ACC112 (cell line): ENCODE results near the gene CCDC12.
A peak's percentile ranks its signal among the peaks of the same experiment; 100 is the strongest.

Experiments used
- H2AFZ ChIP-seq: fragments of 200-600 bp; sonication (generic); one replicate; pipeline ENCODE4 v1.6.0; 2017; ENCODE audit warnings: antibody characterized with exemption, low read length; ENCODE audit not compliant: unreplicated experiment
- H3K27ac ChIP-seq: fragments of 200-600 bp; sonication (generic); 2 replicates; pipeline ENCODE4 v1.5.1; 2014; ENCODE audit warnings: low read depth, mild to moderate bottlenecking, antibody characterized with exemption, low read length, moderate library complexity
- H3K27me3 ChIP-seq: fragments of 200-600 bp; sonication (generic); 2 replicates; pipeline ENCODE4 v1.6.1; 2014; ENCODE audit warnings: mild to moderate bottlenecking, antibody characterized with exemption, low read length, moderate library complexity, mixed read lengths; ENCODE audit not compliant: insufficient read depth
- H3K36me3 ChIP-seq: fragments of 200-600 bp; sonication (generic); 2 replicates; pipeline ENCODE4 v1.6.1; 2016; ENCODE audit warnings: mild to moderate bottlenecking, antibody characterized with exemption, low read length, moderate library complexity, mixed read lengths; ENCODE audit not compliant: insufficient read depth
- H3K4me1 ChIP-seq: fragments of 200-600 bp; sonication (generic); one replicate; pipeline ENCODE4 v1.6.1; 2016; ENCODE audit warnings: low read length, mixed read lengths; ENCODE audit not compliant: insufficient read depth, unreplicated experiment, control insufficient read depth
- H3K4me3 ChIP-seq: fragments of 200-600 bp; sonication (generic); 2 replicates; pipeline ENCODE4 v1.5.1; 2014; ENCODE audit warnings: mild to moderate bottlenecking, low read depth, low read length
- H3K79me2 ChIP-seq: fragments of 200-600 bp; sonication (generic); one replicate; pipeline ENCODE4 v1.6.0; 2016; ENCODE audit warnings: low read length; ENCODE audit not compliant: control insufficient read depth, unreplicated experiment, insufficient read depth

CCDC12 gene

DNA sequence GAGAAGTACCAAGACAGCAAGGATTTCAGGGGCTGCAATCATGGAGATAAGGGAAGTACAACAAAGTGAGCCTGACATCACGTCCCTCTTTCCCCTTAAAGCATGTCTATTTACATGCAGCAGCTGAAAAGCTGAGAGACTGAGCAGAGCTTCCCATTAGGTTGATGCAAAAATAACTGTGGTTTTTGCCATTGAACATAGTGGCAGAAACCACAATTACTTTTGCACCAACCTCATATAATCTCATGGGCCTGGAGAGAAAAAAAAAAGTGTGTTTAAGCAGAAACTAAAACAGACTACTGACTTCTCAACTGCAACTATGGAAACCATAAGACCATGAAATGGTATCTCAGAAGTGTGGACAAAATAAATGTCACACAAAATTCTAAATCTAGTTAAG lies 48.3 kb downstream of the CCDC12 start:
- Histone ChIP-seq H3K27me3 (no peaks in the 10 kb centered on the region), H2AFZ (no peak overlapping the region), H3K27ac (no peak overlapping the region), H3K79me2 (peaks cover 59% of the 10 kb centered on the region), H3K4me1 (peaks cover 42% of the 10 kb centered on the region), H3K4me3 (no peak overlapping the region), H3K36me3 (peaks cover 1% of the 10 kb centered on the region)

DNA sequence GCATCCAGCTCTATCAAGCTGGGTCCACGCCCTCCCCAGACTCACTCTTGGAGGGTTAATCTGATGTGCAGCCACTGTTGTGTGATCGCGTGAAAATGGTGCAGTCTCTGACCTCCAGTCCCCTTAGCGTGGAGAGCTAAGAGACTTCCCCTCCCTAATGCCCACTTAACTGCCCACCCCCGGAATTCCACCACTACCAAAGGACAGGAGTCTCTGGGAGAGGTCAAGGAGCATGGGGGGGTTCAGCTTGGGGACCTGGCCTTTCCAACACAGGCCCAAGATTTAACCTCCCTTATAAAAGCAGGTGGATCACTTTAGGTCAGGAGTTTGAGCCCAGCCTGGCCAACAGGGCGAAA lies 48.8 kb downstream of the CCDC12 start:
- H3K4me3 ChIP-seq = no peak overlapping the region
- H3K27me3 ChIP-seq = no peaks in the 10 kb centered on the region
- H3K36me3 ChIP-seq = peaks cover 7% of the 10 kb centered on the region
- no peak overlapping the region for H2AFZ ChIP-seq
- peaks cover 36% of the 10 kb centered on the region for H3K4me1 ChIP-seq
- H3K79me2 ChIP-seq = peaks cover 54% of the 10 kb centered on the region
- no peak overlapping the region for H3K27ac ChIP-seq

DNA sequence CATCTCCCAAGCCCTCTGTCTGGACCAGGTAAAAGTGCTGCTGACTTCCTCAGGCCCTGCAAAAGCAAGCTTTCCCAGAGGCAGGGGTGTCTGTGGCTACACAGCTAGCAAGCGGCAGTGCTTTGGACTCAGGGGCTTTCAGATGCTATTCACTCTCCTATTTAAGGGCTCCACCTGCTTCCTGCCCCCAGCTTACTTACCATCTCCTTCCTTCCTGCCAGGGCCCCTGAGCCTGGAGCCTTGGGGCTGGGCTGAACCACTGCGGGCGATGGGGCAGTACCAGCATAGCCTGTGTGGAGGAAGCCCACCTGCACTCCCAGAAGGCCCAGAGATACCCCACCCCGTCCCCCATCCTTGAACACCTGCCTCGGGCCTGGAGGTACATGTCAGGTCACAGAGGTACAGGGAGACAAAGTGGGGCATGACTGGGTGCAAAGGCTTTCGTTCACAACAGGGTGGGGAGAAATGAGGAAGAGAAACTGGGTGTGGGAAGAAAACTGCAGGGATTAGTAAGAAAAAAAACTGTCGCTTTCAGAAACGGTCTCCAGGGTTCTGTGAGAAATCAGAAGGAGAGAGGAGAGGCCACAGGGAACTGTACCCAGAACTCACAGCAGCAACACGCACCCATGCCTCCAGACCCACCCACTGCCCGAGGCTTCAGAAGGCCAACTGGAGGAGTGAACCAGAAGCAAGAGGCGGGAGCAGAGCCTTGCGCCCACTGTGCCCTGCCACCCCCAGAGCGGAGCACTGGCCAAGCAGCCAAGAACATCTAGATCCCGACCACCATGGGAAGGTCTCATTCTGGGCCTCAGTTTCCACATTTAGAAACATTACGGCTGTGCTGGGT lies 49.5 kb downstream of the CCDC12 start:
- Histone ChIP-seq H3K4me3 (no peak overlapping the region), H3K79me2 (peaks cover 48% of the 10 kb centered on the region), H3K4me1 (peaks cover 30% of the 10 kb centered on the region), H3K36me3 (peaks cover 13% of the 10 kb centered on the region), H2AFZ (no peak overlapping the region), H3K27me3 (no peaks in the 10 kb centered on the region), H3K27ac (peak overlapping the region; percentile 71; the same call in 1 of the 2 replicates)

DNA sequence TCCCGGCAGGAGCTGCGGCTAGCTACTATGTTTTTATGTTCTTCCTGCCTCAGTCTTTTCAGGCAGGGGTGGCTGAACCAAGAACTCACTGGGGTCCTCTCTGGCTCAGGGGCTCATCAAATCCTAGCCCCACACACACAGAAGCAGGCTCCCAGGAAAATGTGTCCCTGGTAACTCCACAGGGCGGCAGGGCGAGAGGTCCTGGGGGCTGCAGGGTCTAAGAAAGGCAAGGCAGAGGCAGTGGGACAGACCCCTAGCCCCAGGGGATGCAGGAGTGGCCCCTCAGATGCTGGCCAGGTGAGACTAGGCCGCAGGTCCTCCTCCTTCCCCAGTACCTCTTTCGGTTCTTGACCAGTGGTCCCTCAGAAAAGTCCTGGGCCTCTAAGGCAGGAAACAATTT lies 50.1 kb downstream of the CCDC12 start:
- peaks cover 24% of the 10 kb centered on the region for H3K4me1 ChIP-seq
- peaks cover 19% of the 10 kb centered on the region for H3K36me3 ChIP-seq
- H2AFZ ChIP-seq = no peak overlapping the region
- no peaks in the 10 kb centered on the region for H3K27me3 ChIP-seq
- peaks cover 43% of the 10 kb centered on the region for H3K79me2 ChIP-seq
- H3K27ac ChIP-seq = peak overlapping the region; percentile 71
- no peak overlapping the region for H3K4me3 ChIP-seq

DNA sequence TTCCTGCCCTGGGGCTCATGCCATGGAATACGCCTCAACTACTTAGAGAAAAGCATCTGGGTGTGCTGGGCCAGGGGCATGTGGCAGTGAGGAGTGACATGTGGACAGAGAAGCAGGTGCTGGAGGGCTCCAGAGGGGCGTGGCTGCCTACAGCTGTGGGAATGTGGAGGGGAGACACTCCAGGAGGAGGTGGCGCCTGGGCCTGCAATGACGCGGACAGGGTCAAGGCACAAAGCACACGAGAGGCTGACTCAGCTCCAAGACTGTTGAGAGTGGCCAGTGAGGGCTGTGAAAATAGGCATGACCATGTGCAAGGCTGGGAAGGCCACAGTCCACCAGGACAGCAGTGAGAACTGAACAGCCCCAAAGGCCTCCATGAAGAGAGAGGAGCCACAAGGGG lies 50.5 kb downstream of the CCDC12 start:
- H3K79me2 ChIP-seq = peaks cover 39% of the 10 kb centered on the region
- peak overlapping the region; percentile 71 for H3K27ac ChIP-seq
- peaks cover 23% of the 10 kb centered on the region for H3K36me3 ChIP-seq
- H3K4me3 ChIP-seq = no peak overlapping the region
- H3K27me3 ChIP-seq = no peaks in the 10 kb centered on the region
- peaks cover 20% of the 10 kb centered on the region for H3K4me1 ChIP-seq
- H2AFZ ChIP-seq = no peak overlapping the region

DNA sequence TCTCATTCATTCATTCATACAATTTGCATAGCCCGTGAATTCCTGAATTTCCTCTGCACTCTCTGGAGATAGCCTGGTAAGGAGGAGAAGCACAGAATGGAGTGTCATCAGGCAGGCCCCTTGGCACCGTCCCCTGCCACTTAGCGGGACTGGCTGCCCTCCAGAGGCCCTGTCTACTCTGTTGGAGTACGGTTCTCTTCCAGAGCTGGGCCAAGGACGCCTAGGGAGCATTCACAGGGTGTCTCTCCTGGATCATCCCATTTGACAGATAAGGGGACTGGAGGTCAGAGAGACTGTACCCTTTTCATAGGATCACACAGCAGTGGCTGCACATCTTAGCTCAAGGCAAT lies 51.0 kb downstream of the CCDC12 start:
- Histone ChIP-seq H3K27ac (peak overlapping the region; percentile 71), H2AFZ (no peak overlapping the region), H3K27me3 (no peaks in the 10 kb centered on the region), H3K4me1 (peaks cover 15% of the 10 kb centered on the region), H3K4me3 (no peak overlapping the region), H3K79me2 (peaks cover 34% of the 10 kb centered on the region), H3K36me3 (peaks cover 28% of the 10 kb centered on the region)

DNA sequence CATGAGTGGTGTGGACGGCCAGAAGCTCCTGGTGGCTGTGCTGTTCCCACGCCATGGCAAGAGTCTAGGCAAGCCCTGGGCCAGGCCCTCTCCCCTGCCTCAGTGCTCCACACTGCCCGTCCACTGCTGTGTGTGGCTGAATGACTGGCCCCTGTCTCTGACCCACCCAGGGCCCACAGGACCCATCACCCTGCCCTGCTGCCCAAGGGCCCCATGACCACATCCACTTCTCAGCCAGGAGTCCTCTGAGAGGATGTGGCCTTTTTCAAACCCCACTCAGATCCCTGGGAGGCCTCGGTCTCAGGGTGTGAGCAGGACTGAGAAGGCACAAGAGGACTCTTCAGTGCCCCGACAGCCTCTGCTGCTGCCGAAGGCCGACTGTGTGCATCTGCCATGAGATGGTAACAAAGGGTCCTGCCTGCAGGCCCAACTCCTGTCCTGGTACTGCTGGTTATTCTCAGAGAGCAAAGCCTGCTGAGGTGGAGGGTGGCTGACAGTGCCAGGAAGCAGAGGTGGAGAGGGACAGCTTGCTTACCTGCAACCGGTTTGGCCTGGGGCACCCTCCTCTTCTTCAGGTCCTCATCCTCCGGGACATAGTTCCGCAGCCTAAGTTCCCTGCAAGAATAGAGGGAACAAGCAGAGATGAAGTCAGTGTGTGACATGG lies 51.5 kb downstream of the CCDC12 start:
- peaks cover 33% of the 10 kb centered on the region for H3K36me3 ChIP-seq

DNA sequence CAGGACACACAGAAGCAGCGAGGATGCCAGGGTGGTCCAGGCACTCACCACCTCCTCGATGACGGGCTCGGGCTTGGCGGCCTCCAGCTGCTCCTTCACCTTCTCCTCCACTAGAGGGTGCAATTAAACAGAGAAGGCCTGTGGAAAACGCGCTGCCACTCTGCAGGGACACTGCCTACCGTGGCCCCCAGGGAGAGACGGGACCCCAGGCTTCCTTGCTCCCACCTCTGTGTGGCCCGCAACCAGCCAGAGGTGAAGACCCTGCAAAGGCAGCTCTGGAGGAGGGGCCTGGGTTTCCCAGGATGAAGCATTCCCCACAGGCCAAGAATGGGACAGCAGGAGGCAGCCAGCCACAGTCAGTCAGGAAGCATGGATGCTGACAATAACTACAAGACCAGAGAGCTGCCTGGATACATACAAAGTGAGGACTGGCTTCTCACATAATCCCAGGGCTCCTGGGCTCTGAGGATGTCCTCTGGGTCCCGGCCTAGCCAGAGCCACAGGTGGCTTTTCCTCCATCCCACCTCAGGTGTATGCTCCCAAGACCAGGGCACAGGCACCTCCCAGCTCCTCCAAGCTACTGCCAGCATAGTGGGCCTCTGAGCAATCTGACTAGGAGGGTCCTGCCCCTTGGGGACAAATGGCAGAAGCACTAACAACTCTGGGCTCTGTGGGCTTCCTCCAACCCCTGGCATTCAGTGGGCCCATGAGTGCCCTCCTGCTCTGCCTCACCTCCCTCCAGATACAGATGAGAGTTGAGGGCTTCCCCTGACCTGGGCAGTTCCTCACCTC lies 52.8 kb downstream of the CCDC12 start:
- no peak overlapping the region for H2AFZ ChIP-seq
- H3K4me1 ChIP-seq = peaks cover 9% of the 10 kb centered on the region
- H3K79me2 ChIP-seq = peaks cover 18% of the 10 kb centered on the region
- H3K4me3 ChIP-seq = no peak overlapping the region
- no peak overlapping the region for H3K27ac ChIP-seq
- peaks cover 46% of the 10 kb centered on the region for H3K36me3 ChIP-seq
- no peaks in the 10 kb centered on the region for H3K27me3 ChIP-seq

More for the DNA sequence above, 51.5 kb downstream of the CCDC12 start:
- peaks cover 10% of the 10 kb centered on the region for H3K4me1 ChIP-seq
- H3K27ac ChIP-seq = 0 out of 2 replicates have a peak overlapping the region, but pooled peaks have one; percentile 71
- no peak overlapping the region for H3K4me3 ChIP-seq
- H2AFZ ChIP-seq = no peak overlapping the region
- no peaks in the 10 kb centered on the region for H3K27me3 ChIP-seq
- peaks cover 29% of the 10 kb centered on the region for H3K79me2 ChIP-seq

DNA sequence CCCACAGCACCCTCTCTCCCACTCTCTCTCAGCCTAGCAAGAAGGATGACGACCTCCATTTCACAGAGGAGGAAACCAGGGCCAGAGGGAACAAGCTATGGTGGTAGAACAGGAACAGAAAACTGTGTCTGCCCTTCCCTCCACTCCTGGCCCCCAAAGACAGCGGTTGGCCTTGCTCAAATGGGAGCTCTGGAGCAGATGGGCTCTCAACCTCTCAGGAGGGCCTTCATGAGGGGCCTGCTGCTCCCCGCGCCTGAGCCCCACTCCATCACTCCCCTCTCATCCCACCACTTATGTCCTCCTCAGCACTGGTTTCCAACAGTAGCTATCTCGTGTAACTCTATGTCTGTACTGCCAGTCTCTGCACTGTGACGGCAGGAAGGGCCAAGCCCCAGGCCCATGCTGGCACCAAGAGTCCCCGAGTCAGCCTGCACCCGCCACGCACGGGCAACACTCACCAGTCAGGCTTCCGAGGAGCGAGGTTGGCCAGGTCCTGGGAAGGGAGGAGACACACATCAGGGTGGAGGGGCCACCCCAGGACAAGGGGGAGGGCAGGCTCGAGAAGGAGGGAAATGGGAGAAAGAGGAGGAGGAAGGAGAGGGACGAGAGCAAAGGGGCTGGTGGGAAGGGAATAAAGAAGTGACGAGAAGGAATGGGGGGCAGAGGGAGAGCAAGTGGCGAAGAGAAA lies 53.5 kb downstream of the CCDC12 start:
- Histone ChIP-seq H3K4me3 (no peak overlapping the region), H3K79me2 (peaks cover 13% of the 10 kb centered on the region), H3K4me1 (peaks cover 9% of the 10 kb centered on the region), H3K27me3 (no peaks in the 10 kb centered on the region), H3K27ac (no peak overlapping the region), H3K36me3 (peaks cover 54% of the 10 kb centered on the region), H2AFZ (no peak overlapping the region)

DNA sequence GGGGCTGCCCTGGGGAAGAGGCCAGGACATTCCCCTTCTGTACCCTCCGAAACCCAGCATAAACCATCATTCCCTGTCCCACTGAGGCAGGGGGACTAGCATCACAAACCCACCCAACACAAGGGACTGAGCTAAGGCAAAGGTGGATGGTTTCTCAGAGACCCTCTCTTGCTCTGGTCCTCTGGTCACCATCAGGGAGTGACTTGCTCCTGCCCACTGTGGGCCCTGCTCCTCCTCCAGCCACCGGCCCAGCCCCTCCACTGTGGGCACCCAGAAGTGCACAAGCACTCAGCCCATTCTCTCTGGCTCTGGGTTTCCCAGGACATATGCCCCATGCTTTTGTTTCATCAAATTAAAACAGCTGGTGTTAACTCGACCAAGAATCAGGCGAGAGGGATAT lies 54.1 kb downstream of the CCDC12 start:
- no peak overlapping the region for H2AFZ ChIP-seq
- no peak overlapping the region for H3K27ac ChIP-seq
- no peak overlapping the region for H3K4me3 ChIP-seq
- peaks cover 60% of the 10 kb centered on the region for H3K36me3 ChIP-seq
- peaks cover 8% of the 10 kb centered on the region for H3K79me2 ChIP-seq
- no peaks in the 10 kb centered on the region for H3K27me3 ChIP-seq
- peaks cover 9% of the 10 kb centered on the region for H3K4me1 ChIP-seq
